Esophagus squamous epithelium (tissue), 5 donors: ENCODE measurements around the gene ZFP91. TPM values are rescaled to one million over a fixed set of nuclear protein-coding genes. Genes with fewer than 3 reads are reported as not detected.
A peak's percentile ranks its signal among the peaks of the same experiment; 100 is the strongest.
"Not testable (repeated sequence)": the region's sequence is repeated elsewhere in the genome, so short reads cannot be mapped to it uniquely, and the experiment has no call there.

Source experiments
- DNase-seq: peaks from one replicate; lab custom pipeline; 2025; lab: John Stamatoyannopoulos, UW
- H3K27ac ChIP-seq, 4 donors: fragments of 200-600 bp; sonication (generic); one replicate each; pipeline ENCODE4 v1.5.1; 2016 to 2019; ENCODE audit warnings: mild to moderate bottlenecking in 1 of 4
- H3K27me3 ChIP-seq, 4 donors: fragments of 200-600 bp; sonication (generic); 1 replicate in 3 of 4; 2 replicates in 1 of 4; pipeline versions ENCODE4 v1.5.1 to v1.6.0; 2017 to 2021; ENCODE audit warnings: antibody characterized with exemption in 1 of 4
- H3K36me3 ChIP-seq, 3 donors: fragments of 200-600 bp; sonication (generic); one replicate each; pipeline ENCODE4 v1.5.1; 2016 to 2019
- H3K4me1 ChIP-seq, 3 donors: fragments of 200-600 bp; sonication (generic); one replicate each; pipeline ENCODE4 v1.5.1; 2017 to 2019
- H3K4me3 ChIP-seq, 4 donors: fragments of 200-600 bp; sonication (generic); 1 replicate in 3 of 4; 2 replicates in 1 of 4; pipeline ENCODE4 v1.5.1; 2016 to 2019; ENCODE audit warnings: mild to moderate bottlenecking in 2 of 4, moderate library complexity in 1 of 4
- H3K9me3 ChIP-seq, 3 donors: fragments of 200-600 bp; sonication (generic); one replicate each; pipeline ENCODE4 v1.5.1; 2016 to 2019
- POLR2A ChIP-seq, 4 donors: fragments of 450-650 bp; IDR thresholded peaks; one replicate each; pipeline ENCODE4 v1.6.1; 2017; ENCODE audit warnings: antibody characterized with exemption in 4 of 4, mild to moderate bottlenecking in 4 of 4, moderate library complexity in 3 of 4
- WGBS, 2 donors: methylation state at CpG; one replicate each; pipeline ENCODE4 v1.1.5; 2018; 5-methylcytosine and 5-hydroxymethylcytosine counted together
- intact Hi-C: fragments of 100-400 bp; cut with DNase I; formaldehyde crosslinking; loops from one replicate; pipeline ENCODE4 v1.15.0; 2022
- total RNA-seq, 4 donors: library from RNA; depleted of rRNA; stranded (reverse); fragments of >200 nt; gene quantifications; one replicate each; pipeline ENCODE4 v1.1.0, GENCODE V29; 2016
- TF ChIP-seq, protein P1 (sequence below), 6 experiments: fragments of 450-650 bp in 4 of 6; fragments of 200-600 bp in 2 of 6; sonication (generic) in 2 of 6; IDR thresholded peaks; one replicate each; pipeline ENCODE4 v1.5.1; 2016 to 2019; ENCODE audit warnings: antibody characterized with exemption in 6 of 6, mild to moderate bottlenecking in 4 of 6, moderate library complexity in 4 of 6
- donor health status: DM: yes; HTN: yes; CAD: no.

The ZFP91 gene
- total RNA-seq, 4 donors from 2014 or later = 26.6 to 48.6 (median 40.5) TPM

DNA sequence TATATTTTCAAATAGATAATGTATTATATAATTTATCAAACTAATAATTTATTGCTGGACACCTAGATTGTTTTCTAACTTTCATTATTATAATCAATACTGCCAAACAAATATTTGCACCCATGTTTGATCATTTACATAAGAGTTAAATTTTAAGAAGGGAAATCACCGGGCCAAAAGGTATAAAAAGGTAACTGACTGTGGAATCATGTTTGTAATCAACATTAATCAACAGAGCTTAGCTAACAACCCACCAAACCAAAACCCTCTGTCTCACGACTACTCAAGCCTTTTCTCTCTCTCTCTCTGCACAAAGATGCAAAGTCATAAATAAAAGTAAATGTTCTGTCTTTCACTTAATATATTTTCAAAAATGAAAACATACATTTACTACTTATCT, 18.0 kb upstream of the ZFP91 start:
- Histone ChIP-seq H3K27ac (no peak overlapping the region), H3K4me1 (peaks cover 0 to 5% (median 0%) of the 10 kb centered on the region in 3 donors), H3K4me3 (no peak overlapping the region), H3K36me3 (peaks cover 0 to 9% (median 0%) of the 10 kb centered on the region in 3 donors), H3K9me3 (no peaks in the 10 kb centered on the region), H3K27me3 (no peaks in the 10 kb centered on the region)
- TF ChIP-seq POLR2A (IDR thresholded peaks at IDR 0.05) = no peak
- TF ChIP-seq, protein P1, sequence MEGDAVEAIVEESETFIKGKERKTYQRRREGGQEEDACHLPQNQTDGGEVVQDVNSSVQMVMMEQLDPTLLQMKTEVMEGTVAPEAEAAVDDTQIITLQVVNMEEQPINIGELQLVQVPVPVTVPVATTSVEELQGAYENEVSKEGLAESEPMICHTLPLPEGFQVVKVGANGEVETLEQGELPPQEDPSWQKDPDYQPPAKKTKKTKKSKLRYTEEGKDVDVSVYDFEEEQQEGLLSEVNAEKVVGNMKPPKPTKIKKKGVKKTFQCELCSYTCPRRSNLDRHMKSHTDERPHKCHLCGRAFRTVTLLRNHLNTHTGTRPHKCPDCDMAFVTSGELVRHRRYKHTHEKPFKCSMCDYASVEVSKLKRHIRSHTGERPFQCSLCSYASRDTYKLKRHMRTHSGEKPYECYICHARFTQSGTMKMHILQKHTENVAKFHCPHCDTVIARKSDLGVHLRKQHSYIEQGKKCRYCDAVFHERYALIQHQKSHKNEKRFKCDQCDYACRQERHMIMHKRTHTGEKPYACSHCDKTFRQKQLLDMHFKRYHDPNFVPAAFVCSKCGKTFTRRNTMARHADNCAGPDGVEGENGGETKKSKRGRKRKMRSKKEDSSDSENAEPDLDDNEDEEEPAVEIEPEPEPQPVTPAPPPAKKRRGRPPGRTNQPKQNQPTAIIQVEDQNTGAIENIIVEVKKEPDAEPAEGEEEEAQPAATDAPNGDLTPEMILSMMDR (IDR thresholded peaks at IDR 0.05) = no peak
- DNase-seq = no peak
- intact Hi-C loops = no loop called here
- WGBS, 2 donors = 33 to 67% methylated on average over 2 of the region's 2 CpGs

DNA sequence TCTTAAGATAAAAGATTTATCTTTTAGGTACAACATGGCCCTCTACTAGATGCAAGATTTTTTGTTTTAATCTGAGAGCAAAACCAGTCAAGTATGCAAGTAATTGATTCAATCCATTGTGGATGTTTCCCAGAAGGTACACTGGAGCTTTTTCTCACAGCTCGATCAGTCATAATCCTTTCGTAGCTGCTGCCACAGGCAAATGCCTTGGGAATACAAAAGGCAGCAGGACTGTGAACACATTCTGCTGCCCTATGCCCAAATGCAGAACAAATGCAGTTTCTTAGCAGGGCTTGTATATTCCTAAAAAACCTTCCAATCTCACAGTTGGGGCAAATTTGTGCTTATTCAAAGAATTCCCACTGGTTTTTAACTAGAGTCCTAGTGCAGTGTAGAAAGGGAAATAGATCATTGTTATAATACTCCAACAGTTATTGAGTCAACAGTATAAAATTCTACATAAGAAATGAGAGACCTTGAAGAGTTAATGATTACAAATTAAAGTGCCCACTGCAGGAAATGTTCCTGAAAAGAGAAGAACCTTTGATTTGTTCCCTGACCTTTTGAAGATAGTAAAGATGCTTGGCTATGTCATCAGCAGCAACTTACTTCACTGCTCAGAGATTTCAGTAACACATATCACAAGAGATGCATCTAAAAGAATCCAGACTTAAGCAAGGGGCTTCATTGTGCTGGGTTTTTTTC, 17.3 kb upstream of the ZFP91 start:
- DNase-seq = no peak
- intact Hi-C loops = no loop called here
- no peaks in the 10 kb centered on the region for H3K27me3 ChIP-seq
- H3K4me3 ChIP-seq = no peak overlapping the region
- no peak for TF ChIP-seq POLR2A (IDR thresholded peaks at IDR 0.05)
- TF ChIP-seq, protein P1 (IDR thresholded peaks at IDR 0.05) = no peak
- H3K9me3 ChIP-seq = no peaks in the 10 kb centered on the region
- peaks cover 0 to 9% (median 0%) of the 10 kb centered on the region in 3 donors for H3K36me3 ChIP-seq
- H3K27ac ChIP-seq = no peak overlapping the region
- 48 to 65% methylated on average over 2 of the region's 2 CpGs for WGBS, 2 donors
- H3K4me1 ChIP-seq = peaks cover 0 to 5% (median 0%) of the 10 kb centered on the region in 3 donors

DNA sequence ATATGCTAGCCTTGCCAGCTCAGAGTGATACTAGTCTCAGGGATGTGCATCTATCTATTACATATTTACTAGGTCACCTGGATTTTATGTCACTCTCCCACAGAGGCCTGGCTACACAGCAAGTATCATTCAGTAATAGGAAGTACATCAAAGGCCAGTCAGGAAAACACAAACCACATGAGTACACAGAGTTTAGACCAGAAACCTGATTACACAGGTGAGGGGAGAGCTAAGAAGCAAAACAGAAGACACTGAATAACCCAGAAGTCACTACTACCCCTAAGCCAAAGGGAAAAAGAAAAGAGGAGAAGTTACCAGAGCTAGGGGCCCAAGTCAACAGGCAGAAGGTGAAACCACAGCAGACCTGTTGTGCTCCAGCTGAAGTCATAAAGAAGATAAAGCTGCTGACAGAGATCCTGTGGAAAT, 16.5 kb upstream of the ZFP91 start:
- H3K27ac ChIP-seq = no peak overlapping the region
- TF ChIP-seq, protein P1 (IDR thresholded peaks at IDR 0.05) = no peak
- TF ChIP-seq POLR2A (IDR thresholded peaks at IDR 0.05) = no peak
- no peaks in the 10 kb centered on the region for H3K9me3 ChIP-seq
- no peak overlapping the region for H3K4me3 ChIP-seq
- no peak for DNase-seq
- intact Hi-C loops = no loop called here
- H3K36me3 ChIP-seq = peaks cover 0 to 9% (median 0%) of the 10 kb centered on the region in 3 donors
- H3K27me3 ChIP-seq = no peaks in the 10 kb centered on the region
- peaks cover 0 to 5% (median 0%) of the 10 kb centered on the region in 3 donors for H3K4me1 ChIP-seq

DNA sequence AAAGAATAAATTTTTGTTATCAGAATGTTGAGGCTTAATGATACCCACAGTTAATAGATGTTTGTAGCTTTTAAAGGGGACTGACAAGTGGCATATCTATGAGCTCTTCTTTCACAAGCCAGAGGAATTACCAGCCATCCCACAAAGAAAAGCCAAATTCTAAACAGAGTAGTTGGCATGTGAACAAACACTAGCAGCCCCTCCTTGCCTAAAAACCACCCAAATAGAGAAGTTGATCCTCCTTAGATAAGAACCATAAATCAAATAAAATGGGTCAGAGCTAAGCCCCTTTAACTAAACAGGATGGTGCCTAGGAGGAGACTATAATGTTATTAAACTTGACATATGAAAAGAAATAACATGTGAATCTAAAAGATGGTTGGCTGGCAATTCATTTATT, 14.6 kb upstream of the ZFP91 start:
- intact Hi-C loops = no loop called here
- no peaks in the 10 kb centered on the region for H3K27me3 ChIP-seq
- H3K36me3 ChIP-seq = peaks cover 0 to 10% (median 0%) of the 10 kb centered on the region in 3 donors
- DNase-seq = no peak
- H3K9me3 ChIP-seq = no peaks in the 10 kb centered on the region
- H3K27ac ChIP-seq = no peak overlapping the region
- no peak for TF ChIP-seq POLR2A (IDR thresholded peaks at IDR 0.05)
- TF ChIP-seq, protein P1 (IDR thresholded peaks at IDR 0.05) = no peak
- H3K4me3 ChIP-seq = no peak overlapping the region
- peaks cover 0 to 13% (median 0%) of the 10 kb centered on the region in 3 donors for H3K4me1 ChIP-seq

DNA sequence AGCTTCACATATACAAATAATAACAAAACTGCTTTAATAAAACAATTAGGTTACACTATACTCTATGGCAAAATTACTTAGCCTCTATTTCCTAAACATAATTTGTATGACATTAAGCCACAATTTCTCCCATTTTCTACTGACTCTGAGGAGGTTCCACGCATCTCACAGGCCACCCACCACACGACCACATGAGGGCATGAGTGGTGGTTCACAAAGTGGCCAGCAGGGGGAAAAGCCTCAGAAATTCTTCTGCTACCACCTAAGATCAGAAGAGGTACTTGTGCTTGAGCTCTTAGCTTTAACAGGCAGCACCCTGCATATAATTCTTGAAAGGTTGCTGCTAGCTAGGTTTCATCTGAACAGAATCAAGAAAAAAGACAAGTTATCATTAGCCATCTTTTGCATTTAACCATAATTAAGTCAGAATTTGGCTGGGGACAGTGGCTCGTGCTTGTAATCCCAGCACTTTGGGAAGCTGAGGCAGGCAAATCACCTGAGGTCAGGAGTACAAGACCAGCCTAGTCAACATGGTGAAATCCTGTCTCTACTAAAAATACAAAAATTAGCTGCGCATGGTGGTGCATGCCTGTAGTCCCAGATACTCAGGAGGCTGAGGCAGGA, 10.9 kb upstream of the ZFP91 start:
- Histone ChIP-seq H3K9me3 (no peaks in the 10 kb centered on the region), H3K4me3 (no peak overlapping the region), H3K36me3 (peaks cover 0 to 19% (median 0%) of the 10 kb centered on the region in 3 donors), H3K4me1 (peaks cover 0 to 24% (median 9%) of the 10 kb centered on the region in 3 donors), H3K27me3 (no peaks in the 10 kb centered on the region), H3K27ac (no peak overlapping the region)
- intact Hi-C loops = no loop called here
- 53% methylated on average over 3 to 4 of the region's 4 CpGs for WGBS, 2 donors
- TF ChIP-seq, protein P1 (IDR thresholded peaks at IDR 0.05) = peak; percentile 66 to 74 (median 68)
- no peak for TF ChIP-seq POLR2A (IDR thresholded peaks at IDR 0.05)
- DNase-seq = no peak

DNA sequence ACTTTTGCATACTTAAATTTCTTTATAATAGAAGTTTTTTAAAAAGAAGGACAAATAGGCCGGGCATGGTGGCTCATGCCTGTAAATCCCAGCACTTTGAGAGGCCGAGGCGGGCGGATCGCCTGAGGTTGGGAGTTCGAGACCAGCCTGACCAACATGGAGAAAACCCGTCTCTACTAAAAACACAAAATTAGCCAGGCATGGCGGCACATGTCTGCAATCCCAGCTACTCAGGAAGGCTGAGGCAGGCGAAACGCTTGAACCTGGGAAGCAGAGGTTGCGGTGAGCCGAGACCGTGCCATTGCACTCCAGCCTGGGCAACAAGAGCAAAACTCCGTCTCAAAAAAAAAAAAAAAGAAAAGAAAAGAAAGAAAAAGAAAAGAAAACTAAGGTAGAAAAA, 6.0 kb upstream of the ZFP91 start:
- Histone ChIP-seq H3K4me1 (peaks cover 16 to 62% (median 50%) of the 10 kb centered on the region in 3 donors), H3K4me3 (peak overlapping the region in 3 of 4 donors; percentile 10 to 18 (median 13)), H3K27ac (peak overlapping the region; percentile 47 to 100 (median 84)), H3K36me3 (peaks cover 0 to 15% (median 0%) of the 10 kb centered on the region in 3 donors)
- WGBS, 2 donors = 70 to 83% methylated on average over 14 of the region's 14 CpGs
- H3K27me3 ChIP-seq, H3K9me3 ChIP-seq, DNase-seq, intact Hi-C loops: not testable (repeated sequence)
